Activated CD4-positive, CD25-positive, alpha-beta regulatory T cell (primary cell): ENCODE results near the gene EP400.

ENCODE experiments used
- DNase-seq, 4 experiments: peaks; one replicate each; lab custom pipeline; 2025; lab: John Stamatoyannopoulos, UW

EP400 gene

DNA sequence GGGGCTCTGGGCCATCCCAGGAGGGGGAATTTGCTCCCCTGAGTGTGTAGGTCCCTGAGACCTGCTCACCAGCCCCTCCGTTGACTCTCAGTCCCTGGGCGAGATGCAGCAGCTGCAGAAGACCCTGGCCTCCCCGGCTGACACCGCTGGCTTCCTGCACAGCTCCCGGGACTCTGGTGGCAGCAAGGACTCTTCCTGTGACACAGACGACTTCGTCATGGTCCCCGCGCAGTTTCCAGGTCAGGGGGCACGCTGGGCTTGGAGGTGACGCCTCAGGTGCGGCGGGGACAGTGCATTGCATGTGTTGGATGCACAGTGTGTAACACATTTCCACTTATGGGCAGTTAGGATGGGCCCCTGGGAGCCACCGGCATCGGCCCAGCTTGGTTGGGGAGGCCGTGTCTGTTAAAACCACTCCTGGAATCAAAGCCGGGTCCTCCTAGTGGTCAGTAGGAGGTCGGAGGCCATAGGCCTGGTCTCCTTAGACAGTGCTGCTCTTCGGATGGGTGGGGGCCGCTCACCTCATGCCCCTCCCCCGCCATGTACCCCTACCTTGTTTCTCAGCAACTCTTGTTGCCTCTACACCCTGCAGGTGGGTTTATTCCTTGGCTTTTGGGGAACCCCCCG, 37.8 kb upstream of the EP400 start:
- no peak for DNase-seq

DNA sequence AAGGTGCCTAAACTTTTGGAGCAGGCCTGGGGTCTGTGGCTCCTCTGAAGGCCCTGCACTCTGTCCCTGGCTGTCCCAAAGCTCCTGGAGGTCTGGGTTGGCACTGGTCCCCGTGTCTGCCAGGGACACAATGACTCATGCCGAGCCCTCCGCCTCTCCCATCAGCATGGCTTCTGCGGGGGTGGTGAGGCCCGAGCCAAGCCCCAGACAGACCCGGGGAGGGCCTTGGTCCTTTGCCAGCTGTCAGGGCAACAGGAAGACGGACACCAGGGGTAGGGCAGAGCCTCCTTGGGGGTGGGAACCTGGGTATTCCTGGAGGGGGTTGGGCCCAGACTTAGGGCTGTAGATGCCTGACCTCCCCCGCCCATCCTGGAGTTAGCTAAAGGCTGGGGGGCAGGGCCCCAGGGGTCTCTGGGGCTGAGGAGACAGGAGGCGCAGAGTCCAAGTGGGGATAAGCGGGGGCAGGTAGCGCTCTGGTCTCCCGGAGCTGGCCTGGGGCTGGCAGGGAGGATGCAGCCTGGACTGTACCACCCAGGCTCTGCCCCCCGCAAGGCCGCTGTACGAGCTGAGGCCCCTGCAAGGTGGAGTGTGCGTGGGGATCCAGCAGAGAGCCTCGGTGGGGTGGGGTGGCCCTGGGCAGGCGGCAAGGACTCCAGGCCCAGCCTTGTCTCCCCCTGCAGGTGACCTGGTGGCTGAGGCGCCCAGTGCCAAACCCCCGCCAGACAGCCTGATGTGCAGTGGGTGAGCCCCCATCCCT, 37.0 kb upstream of the EP400 start:
- DNase-seq, result no peak

DNA sequence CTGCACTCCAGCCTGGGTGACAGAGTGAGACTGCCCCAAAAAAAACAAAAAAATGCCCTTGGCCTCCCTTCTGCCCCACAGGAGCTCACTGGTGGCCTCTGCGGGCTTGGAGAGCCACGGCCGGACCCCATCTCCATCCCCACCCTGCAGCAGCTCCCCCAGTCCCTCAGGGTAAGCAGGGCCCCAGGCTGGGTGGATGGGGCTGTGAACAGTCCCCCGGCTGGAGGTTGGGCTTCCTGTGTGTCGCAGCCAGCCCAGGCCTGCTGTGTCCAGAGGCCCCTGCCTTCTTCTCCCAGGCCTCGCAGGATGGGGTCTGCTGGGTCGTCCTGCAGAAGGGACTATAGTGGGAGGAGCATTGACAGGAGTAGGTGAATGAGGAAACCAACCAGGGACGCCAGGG, 36.1 kb upstream of the EP400 start:
- DNase-seq, result no peak

DNA sequence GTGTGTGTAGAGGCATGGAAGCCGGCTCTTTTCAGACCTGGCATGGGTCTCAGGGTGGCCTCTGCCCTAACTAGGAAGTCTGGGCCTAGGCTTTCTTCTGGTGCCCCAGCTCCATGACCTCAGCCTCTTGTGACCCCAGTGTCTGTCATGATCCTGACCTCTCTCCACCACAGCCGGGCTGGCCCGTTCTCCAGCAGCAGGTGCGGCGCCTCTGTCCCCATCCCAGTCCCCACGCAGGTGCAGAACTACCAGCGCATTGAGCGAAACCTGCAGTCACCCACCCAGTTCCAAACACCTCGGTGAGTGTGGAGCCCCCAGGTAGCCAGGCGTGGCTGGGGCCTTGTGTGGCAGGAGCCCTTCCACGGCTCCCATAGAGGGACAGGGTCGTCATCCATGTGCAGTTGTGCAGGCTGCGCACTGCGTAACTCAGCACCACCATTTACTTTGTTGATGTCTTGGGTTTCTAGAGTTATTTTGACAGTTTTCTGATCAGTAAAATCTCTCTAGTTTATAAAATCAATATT, 35.5 kb upstream of the EP400 start:
- DNase-seq, result no peak

DNA sequence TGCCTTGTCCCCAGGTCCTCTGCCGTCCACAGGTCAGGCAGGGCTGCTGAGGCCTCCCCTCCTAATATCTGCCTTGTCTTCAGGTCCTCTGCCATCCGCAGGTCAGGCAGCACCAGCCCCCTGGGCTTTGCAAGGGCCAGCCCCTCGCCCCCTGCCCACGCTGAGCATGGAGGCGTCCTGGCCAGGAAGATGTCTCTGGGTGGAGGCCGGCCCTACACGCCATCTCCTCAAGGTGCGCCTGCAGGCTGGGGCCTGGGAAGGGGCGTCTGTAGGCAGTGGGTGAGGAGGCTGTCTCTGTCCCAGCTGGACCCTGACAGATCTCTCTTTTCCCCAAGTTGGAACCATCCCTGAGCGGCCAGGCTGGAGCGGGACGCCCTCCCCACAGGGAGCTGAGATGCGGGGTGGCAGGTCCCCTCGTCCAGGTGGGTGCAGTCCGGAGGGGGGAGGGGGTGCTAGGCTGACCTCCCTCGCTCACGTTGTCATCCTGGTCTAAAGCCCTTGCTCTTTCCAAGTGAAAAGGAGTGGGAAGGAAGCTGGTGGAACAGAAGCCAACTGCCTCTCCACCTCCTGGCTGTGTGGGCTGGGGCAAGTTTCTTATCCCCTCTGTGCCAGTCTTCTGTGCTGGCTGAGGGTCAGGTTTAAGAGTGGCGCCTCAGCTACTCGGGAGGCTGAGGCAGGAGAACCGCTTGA, 34.6 kb upstream of the EP400 start:
- no peak for DNase-seq

DNA sequence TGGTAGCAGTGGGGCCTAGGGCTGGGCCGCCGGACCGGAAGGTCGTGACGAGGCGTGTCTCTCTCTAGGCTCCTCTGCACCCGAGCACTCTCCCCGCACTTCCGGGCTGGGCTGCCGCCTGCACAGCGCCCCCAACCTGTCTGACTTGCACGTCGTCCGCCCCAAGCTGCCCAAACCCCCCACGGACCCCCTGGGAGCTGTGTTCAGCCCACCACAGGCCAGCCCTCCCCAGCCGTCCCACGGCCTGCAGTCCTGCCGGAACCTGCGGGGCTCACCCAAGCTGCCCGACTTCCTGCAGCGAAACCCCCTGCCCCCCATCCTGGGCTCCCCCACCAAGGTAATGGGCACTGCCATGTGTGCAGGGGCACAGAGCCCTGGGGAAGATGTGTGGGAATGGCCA, 33.9 kb upstream of the EP400 start:
- no peak for DNase-seq

DNA sequence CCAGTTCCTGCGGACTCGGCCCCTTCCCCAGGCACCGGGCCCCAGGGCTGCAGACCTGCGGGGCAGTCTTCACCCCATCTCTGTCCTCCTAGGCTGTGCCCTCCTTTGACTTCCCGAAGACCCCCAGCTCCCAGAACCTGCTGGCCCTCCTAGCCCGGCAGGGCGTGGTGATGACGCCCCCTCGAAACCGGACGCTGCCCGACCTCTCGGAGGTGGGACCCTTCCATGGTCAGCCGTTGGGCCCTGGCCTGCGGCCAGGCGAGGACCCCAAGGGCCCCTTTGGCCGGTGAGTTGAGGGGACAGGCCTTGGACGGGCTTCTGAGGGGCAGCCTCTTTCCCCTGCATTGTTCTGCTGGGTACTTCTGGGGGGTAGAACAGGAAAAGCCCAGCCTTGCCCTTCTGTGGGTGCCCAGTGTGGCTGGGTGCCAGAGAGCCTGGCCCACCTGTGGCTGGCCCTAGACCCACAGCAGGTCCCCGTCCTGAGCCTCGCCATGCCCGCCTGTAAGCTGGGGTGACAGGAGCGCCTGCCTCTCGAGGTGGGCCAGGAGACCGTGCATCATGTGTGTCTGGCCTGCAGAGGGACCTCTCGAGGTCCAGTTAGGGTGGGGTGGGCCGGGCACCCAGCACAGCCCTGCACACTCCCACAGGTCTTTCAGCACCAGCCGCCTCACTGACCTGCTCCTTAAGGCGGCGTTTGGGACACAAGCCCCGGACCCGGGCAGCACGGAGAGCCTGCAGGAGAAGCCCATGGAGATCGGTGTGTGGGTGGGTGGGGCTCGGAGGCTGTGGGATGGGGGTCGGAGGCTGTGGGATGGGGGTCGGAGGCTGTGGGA, 33.2 kb upstream of the EP400 start:
- no peak for DNase-seq

DNA sequence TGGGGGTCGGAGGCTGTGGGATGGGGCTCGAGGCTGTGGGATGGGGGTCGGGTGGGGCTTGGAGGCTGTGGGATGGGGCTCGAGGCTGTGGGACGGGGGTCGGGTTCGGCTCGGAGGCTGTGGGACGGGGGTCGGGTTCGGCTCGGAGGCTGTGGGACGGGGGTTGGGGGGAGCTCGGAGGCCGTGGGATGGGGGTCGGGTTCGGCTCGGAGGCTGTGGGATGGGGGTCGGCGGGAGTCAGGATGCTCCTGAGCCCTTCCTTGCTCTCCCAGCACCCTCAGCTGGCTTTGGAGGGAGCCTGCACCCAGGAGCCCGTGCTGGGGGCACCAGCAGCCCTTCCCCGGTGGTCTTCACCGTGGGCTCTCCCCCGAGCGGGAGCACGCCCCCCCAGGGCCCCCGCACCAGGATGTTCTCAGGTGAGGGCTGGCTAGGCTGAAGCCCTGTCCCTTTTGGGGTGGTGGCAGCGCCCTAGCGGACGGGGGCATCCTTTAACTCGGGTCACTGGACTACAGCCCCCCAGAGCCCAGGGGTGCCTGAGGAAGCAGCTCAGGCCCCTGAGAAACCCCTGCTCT, 32.5 kb upstream of the EP400 start:
- DNase-seq, result peak in 2 of 4 experiments; percentile 35 to 40

DNA sequence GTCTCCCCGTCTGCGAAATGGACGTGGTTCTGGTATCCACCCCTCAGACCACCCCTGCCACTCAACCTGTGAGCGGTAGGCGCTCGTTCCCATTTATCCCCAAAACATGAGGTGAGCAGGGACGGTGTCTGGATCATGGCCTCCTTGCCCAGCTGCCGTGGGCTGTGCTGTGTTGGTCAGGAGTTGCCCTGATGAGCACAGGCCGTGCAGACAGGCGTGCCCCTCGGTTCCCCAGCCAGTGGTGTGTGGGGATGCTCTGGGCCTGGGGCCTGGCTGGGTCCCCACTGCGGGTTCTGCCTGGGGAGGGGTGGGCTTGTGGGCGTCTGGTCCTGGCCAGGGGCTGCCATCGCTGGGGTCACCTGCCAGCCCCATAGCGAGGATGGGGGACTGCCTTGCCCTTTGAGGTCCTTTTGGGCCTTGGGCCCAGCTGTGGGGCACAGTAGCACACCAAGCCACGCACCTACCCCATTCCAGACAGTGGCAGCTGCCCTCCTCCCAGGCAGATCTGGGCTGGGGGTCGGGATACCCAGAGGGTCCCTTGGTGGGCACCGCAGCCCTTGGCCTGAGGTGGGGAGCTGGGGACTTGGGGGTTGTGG, 31.9 kb upstream of the EP400 start:
- no peak for DNase-seq

DNA sequence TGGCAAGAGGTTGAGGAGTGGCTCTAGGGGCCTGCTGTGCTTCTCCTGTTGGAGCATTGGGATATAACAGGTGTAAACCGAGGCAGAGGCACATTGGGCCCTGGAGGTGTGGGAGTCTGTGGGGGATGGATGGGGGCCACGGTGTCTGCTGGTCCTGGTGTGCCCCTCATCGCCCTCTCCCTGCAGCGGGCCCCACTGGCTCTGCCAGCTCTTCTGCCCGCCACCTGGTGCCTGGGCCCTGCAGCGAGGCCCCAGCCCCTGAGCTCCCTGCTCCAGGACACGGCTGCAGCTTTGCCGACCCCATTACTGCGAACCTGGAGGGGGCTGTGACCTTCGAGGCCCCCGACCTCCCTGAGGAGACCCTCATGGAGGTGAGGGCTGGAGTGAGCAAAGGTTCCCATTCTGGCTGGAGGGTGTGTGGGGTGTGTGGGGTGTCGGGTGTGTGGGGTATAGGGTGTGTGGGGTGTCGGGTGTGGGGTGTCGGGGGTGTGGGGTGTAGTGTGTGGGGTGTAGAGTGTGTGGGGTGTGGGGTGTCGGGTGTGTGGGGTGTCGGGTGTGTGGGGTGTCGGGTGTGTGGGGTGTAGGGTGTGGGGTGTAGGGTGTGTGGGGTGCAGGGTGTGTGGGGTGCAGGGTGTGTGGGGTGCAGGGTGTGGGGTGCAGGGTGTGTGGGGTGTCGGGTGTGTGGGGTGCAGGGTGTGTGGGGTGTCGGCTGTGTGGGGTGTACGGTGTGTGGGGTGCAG, 31.3 kb upstream of the EP400 start:
- no peak for DNase-seq

DNA sequence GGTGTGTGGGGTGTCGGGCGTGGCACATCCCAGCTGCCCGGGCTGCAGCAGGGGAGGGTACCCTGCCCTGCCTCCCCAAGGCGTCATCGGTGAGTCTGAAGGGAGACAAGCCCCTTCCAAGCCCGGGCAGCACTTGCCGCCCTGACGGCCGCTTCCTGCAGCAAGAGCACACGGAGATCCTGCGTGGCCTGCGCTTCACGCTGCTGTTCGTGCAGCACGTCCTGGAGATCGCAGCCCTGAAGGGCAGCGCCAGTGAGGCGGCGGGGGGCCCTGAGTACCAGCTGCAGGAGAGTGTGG, 30.7 kb upstream of the EP400 start:
- no peak for DNase-seq

DNA sequence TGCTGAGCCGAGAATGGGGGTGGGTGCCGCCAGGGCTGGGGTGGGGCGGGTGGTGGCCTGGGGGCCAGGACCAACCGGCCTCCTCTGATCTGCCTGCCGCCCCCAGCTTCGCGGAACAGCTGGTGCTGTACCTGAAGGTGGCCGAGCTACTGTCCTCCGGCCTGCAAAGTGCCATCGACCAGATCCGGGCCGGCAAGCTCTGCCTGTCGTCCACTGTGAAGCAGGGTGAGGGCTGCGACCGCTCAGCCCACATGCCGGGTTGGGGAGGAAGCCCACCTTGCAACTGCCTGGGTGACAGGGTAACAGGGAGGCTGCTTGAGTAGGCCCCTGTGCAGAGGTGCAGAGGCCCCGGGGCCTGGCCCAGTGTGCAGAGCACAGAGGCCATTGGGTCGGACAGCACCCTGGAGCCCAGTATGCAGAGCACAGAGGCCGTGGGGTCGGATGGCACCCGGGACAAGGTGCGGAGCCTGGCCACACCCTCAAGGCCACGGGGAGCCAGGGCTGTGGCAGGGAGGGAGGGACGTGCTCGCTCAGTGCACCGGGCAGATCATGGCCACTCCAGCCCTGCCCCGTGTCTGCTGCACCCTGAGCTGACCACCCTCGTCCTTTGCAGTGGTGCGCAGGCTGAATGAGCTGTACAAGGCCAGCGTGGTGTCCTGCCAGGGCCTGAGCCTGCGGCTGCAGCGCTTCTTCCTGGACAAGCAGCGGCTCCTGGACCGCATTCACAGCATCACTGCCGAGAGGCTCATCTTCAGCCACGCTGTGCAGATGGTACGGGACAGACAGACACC, 30.2 kb upstream of the EP400 start:
- DNase-seq, result no peak

DNA sequence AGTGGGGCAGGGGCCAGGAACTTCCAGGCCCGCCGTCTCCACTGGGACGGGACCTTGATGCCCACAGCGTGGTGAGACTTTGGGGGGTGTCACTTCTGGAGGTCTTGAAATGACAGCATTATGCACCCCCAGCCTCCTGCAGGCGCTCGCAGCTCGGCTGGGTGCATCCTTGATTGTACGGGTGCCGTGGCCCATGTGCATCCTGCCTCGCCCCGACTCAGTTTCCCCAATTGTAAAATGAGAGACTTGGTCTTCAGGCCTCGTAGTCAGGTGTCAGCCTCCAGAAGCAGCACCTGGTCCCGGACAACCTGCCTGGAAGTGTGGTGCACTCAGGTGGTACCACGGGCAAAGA, 29.6 kb upstream of the EP400 start:
- DNase-seq, result no peak

DNA sequence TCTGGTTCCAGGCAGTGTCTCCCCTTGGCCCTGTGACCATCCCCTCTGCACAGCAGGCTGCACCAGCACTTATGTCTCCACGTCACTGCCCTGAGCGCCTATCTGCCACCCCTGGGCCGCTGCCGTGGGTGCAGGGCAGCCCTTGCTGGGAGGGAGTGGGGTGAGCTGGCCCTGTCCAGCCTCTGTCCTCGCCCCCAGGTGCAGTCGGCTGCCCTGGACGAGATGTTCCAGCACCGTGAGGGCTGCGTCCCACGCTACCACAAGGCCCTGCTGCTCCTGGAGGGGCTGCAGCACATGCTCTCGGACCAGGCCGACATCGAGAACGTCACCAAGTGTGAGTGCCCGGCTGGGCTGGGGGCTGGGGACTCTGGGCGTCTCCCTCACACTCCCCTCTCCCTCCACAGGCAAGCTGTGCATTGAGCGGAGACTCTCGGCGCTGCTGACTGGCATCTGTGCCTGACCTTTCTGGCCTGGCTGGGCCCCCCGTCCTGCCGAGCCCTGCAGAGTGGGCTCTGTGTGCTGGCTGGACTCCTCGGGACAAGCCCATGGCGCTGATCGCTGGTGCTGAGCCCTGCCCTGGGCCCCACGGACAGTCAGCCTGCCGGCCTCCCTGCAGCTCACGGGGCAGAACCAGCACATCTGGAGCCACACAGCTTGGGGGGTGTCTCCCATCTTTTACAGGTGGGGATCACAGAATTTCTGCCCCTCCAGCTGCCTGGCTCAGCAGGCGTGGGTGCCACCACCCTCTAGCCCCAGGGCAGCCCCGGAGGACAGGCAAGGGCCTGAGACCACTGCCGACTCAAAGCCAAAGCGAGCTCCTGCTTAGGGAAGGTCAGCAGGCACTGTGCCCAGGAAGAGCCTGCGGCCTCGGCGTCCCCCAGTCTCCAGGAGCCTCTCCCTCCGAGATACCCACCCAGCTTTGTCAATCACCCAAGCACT, 28.6 kb upstream of the EP400 start:
- no peak for DNase-seq

DNA sequence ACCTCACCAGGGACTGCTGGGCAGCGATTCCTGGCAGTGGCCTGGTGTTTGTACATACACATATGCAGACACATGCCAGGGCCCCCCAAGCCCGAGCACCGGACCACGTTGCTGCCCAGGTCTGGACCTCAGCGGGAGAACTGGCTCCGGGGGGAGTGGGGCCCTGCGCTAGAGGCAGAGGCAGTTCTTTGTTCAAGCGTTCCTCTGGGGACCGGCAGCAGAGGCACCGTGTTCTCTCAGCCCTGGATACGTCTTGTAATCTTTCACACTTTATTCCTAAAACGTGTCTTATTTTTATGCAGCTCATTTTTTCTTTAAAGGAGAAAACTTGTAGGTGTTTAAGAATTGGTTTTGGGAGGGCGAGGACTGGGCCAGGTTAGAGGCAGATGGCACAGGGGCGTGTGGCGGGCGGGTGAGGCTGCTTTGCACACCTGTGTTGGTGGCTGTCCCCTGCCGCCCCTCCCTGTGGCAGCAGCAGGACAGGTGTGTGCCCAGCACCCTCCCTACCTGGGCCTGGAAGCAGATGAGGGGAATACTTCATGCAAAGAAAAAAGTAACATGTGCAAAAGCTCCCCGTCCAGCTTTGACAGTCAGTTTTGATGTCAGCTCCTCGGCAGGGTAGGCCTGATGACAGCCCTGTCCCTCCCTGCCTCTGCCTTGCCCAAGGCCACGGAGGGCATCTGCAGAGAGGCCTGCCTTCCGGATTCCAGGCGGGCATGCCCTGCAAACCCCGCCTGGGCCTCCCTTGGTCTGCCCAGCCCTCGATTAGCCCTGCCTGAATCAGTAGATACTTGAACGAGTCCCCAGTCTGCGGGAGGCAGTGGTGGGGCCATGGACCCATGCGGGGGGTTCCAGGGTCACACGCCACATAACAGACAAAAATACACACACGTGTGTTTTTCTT, 27.6 kb upstream of the EP400 start:
- DNase-seq, result no peak

DNA sequence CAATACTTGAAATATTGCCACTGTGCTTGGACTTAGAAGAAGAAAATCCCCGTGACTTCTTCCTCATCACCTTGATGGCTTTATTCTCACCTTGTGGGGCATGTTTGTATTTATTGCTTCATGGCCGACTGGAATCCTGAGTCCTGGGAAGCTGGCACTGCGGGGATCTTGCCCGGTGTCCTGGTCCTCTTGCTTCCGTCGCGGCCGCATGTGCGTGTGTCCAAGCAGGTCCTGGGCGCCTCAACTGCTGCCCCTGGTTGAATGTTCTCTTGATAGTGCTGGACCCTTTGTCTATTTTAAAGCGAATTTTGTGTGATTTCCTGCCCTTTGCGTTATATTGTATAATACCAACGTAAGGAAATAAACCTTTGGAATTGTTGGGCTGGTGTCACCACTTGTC, 27.0 kb upstream of the EP400 start:
- no peak for DNase-seq

DNA sequence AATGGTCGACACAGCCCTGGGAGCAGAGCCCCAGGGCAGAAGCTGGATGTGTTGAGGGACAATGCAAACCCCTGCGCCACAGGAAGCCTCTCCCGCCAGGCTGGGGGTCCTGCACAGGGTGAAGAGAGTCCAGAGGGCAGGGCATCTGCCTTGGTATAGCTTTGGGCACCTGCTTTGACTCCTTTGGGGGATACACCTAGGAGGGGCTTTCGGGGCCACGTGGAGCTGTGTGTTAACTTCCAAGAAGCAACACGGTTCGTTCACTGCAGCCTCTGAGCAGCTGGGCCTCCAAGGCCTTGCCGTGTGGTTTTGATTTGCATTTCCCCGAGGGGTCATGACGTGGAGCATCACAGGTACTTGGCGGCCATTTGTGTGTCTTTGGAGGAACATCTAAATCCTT, 26.5 kb upstream of the EP400 start:
- DNase-seq, result no peak
